Astrocyte (in vitro differentiated cells and primary cell): ENCODE data around the gene UBE2J2.

Experiments used
- EZH2 ChIP-seq: IDR thresholded peaks from 2 replicates; pipeline ENCODE4 v1.6.1; 2012; ENCODE audit warnings: mild to moderate bottlenecking, low read length, inconsistent platforms; ENCODE audit not compliant: insufficient read depth
- TF ChIP-seq, protein P1 (sequence below): IDR thresholded peaks from 2 replicates; pipeline ENCODE4 v1.5.1; 2011; ENCODE audit warnings: low read depth, mild to moderate bottlenecking, inconsistent platforms, low read length, moderate library complexity; ENCODE audit not compliant: insufficient read depth

DNA sequence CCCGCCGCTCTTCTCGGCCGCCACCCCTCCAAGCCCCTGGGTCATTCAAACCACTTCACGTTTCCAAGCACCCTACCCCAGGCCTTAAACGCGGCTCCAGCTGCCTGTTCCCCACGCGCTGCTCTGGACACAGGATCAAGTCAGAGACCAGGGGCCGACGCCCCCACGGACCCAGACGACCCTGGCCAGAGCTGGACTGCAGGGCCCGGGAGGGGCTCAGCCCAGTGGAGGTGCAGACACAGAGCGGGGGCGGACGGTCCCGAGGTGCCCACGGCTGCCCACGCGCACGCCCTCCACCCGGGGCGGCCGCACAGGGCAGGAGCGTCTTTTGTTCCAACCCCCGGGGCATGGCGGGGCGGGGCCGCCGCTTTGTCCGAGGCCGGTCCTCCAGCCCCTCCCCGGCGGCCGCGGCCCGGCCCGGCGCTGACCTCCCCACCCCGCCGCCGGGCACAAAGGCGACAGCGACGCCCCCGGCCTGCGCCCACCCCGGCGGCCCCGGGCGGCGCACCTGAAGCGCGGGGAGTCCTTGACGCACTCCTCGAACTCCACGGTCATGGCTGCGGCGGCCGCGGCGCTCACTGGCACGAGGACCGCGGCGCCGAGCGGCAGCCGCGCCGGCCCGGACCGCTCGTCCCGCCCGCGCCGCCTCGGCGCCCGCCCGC, 33.7 kb upstream of the UBE2J2 start:
- TF ChIP-seq, protein P1, sequence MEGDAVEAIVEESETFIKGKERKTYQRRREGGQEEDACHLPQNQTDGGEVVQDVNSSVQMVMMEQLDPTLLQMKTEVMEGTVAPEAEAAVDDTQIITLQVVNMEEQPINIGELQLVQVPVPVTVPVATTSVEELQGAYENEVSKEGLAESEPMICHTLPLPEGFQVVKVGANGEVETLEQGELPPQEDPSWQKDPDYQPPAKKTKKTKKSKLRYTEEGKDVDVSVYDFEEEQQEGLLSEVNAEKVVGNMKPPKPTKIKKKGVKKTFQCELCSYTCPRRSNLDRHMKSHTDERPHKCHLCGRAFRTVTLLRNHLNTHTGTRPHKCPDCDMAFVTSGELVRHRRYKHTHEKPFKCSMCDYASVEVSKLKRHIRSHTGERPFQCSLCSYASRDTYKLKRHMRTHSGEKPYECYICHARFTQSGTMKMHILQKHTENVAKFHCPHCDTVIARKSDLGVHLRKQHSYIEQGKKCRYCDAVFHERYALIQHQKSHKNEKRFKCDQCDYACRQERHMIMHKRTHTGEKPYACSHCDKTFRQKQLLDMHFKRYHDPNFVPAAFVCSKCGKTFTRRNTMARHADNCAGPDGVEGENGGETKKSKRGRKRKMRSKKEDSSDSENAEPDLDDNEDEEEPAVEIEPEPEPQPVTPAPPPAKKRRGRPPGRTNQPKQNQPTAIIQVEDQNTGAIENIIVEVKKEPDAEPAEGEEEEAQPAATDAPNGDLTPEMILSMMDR = no peak
- no peak for TF ChIP-seq EZH2
